ENCODE measurements around the gene GNA12. TPM values are rescaled to one million over a fixed set of nuclear protein-coding genes. Genes with fewer than 3 reads are reported as not detected.

Gene GNA12
- polyA plus RNA-seq, 1 donor, result 41.0 TPM

DNA sequence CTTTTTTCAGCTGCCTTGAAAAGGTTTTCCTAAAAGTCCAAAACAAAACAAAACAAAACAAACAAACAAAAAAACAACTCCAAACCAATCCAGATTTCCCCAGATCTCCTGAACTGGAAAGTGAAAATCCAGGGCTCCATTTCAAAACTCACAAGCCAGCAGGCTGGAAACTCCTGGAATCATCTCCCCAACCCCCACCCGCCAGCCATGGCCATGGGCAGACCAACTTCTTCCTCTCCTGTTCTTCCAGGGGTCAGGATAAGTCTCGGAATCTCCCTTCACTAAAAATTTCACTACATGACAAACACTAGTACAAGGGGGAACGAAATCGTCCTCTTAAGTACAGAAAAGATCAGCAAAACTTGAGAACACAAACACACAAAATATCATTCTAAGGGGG lies 40.4 kb downstream of the GNA12 start:
- DNase-seq, result no peak

DNA sequence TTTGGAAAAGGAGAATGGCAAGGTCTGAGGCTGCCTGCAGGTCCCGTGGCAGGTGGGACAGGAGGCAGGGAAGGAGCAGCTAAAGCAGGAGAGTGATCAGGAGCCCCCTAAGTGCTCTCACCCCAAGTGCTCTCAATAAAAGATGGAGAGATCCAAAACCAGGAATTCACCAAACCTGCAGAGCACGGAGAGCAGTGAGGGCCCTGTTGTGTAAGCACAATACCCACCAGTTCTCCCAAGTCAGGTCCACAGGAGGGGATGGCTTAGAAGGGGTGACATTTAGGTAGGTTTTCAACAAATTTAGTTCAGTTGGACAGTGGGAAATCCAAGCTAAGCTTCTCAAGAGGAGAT lies 40.8 kb downstream of the GNA12 start:
- no peak for DNase-seq

DNA sequence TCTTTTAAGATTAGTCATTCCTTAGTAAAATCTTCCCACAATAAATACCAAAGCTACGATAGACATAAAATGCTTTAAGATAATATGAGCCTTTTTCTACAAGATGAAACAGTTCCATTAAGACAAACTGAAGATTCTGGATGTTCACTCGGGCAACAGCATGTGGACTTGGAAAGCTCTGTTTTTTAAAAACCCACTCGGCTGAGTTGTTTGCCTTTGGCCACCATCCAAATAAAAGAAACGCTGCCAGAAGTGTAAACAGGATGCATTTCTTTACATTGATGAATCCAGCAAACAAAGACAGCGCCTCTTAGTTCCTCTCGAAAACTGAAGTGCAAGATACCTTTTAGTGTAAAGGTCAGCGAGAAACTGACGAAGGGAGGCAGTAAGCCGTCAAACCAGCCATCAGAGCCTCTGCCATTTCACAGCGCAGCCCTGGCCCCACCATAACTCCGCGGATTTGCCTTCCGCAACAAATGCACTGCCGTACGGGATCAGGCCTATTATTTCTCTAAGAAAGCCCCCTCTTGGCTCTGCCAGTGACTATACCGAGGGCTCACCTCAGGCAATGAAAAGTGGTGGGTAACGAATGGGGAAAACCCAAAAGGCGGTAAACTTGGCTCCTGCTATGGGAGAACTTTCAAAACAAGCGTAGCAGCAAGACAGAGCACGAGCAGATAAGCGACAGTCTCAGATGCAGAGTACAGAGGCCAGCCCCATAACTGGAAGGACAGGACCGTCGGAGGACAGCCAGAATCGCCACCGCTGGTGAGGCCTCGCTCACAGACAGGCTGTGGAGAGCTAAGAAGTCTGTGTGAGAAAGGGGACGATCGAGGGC lies 41.4 kb downstream of the GNA12 start:
- DNase-seq, result no peak

DNA sequence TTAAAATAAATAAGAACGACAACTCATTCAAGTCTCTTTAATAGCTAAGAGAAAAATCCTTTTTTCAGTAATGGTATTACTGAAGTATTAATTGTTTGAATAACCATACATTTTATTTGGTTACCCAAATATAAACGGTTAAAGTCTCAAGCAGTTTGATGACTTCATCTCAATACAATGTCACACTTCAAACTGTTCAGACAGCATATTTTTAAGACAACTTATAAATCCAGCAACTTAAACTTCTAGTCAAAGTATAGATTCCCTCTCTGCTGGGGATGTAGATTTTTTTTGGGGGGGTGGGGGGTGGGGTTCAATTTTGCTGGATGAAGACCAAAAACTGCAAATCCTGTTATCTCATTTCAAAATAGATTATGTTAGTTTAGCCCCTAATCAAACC lies 42.0 kb downstream of the GNA12 start:
- no peak for DNase-seq

DNA sequence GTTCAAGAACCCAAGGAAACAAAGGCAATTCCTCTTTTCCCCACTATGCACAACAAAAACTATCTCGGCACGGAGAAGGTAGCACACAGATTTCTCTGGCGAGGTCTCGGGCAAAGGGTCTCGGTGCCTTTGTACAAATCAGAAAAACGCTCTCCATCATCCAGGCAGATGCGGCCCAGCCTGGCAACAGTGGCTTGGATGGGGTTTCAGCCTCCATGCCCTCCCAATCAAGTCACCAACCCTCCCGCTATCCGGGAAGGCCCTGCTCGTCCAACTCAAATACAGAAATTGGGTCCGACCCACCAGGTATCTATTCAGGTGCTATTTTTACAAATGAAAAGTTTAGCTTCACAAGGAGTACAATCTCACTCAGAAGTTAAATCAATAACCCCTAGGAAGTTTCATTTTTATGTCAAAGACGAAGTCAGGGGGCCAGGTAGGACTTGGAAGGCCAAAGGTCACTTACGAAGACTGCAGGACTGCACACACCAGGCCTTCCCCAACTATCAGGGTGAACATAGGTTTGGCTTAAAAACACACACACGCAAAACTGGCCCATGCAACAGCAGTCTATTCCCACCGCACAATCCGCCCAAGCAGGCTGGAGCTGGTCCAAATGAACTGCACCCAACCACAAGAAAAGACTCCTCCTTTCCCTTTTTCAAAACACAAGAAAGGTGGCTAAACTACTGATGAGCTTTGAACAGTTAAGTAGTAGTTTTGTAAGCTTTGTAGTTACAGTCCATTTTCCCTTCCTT lies 43.0 kb downstream of the GNA12 start:
- no peak for DNase-seq

DNA sequence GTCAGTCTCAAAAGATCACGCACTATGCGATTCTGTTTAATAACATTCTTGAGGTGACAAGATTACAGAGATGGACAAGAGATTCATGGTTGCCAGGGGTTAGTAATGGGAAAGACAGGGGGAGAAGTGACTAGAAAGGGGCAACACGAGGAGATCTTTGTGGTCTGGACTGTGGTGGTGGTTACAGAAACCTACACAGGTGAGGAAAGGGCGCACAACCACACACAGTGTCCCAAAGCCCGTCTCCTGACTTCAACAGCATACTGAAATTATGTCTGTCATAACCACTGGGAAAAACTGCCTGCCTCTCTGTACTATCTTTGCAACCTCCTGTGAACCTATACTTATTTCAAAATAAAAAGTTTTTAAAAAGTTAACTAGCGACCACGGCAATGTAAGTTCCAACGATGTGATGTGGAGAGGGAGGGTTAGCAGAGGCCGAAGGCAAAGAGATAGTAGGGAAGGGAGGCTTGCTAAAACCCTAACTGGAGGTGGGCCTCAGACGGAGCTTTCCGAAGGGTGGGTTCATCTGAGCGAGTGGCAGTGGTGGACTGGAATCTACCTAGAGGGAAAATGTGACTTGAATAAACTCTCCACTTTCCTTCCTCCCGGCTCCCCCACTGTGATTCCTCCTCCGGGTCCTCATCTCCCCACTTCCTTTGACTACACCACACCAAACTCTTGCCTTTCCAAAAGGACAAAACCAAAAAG lies 43.7 kb downstream of the GNA12 start:
- no peak for DNase-seq

DNA sequence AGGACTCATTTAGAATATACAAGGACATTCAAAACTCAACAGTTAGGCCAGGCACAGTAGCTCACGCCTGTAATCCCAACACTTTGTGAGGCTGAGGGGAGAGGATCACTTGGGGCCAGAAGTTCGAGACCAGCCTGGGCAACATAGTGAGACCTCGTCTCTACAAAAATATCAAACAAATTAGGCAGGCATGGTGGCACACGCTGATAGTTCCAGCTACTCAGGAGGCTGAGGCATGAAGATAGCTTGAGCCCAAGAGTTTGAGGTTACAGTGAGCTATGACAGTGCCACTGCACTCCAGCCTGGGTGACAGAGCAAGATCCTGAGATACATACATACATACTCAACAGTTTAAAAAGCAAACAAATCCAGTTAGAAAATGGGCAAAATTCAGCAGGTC lies 44.9 kb downstream of the GNA12 start:
- DNase-seq, result no peak

DNA sequence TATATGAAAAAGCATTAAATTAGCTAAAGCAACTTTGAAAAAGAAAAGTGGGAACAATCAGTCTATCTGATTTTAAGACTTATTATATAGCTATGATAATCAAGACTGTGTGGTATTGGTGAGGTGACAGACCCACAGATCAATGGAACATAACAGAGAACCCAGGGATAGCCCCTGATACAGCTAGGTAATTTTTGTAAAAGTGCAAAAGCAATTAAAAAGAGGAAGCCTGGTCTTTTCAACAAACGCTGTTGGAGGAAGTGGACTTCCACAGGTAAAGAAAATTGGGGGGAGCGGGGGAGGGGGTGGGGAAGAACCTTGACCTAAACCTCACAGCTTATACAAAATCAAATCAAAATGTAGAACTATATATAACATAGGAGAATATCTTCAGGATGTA lies 45.4 kb downstream of the GNA12 start:
- no peak for DNase-seq

DNA sequence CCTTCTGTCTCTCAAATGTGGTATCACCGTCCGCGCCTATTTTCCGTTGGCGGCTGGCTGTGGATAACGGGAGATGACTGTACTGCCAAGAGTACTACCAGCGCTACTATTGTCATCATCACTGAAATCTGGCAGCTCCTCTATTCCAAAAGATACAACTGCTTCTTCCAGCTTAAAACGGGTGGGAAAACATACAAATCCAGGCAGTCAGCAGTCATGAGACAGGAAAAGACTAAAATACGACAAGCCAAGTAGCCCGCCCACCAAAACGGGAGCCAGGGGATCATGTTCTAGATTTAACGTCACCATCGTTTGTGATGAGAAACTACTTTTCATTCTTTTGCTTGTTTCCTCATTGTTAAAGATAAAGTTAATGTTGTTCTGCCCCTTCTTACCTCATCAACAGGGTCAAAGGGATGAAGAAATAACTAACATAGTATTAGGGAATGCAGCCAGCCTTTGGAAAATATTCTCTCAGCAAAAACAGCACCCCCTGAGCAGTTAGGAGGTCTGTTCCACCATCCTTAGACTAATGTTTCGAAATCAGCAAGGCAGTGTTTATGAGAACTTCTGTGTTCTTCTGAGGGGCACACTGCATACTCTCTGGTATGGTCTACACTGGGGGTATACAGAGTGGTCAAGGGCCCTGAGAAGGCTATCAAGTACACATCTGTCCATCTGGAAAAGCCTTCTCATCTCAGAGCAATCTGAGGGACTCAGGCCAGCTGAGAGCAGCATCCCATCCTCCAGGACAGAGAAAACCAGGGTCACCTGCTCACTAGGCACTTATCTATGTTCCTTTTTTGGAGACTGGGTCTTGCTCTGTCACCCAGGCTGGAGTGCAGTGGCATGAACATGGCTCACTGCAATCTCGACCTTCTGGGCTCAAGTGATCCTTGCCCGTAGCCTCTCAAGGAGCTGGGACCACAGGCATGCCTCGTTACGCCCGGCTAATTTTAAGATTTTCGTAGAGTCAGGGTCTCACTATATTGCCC lies 47.5 kb downstream of the GNA12 start:
- no peak for DNase-seq

DNA sequence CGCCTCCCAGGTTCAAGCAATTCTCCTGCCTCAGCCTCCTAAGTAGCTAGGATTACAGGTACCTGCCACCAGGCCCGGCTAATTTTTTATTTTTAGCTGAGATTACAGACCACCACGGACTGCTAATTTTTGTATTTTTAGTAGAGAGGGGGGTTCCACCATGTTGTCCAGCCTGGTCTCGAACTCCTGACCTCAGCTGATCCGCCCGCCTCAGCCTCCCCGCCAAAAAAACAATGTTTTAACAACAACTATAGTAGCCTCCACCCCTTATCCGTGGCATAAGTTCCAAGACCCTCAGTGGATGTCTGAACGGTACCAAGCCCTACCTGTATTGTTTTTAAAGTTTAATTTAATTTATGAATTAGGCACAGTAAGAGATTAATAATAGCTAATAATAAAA lies 48.2 kb downstream of the GNA12 start:
- no peak for DNase-seq

DNA sequence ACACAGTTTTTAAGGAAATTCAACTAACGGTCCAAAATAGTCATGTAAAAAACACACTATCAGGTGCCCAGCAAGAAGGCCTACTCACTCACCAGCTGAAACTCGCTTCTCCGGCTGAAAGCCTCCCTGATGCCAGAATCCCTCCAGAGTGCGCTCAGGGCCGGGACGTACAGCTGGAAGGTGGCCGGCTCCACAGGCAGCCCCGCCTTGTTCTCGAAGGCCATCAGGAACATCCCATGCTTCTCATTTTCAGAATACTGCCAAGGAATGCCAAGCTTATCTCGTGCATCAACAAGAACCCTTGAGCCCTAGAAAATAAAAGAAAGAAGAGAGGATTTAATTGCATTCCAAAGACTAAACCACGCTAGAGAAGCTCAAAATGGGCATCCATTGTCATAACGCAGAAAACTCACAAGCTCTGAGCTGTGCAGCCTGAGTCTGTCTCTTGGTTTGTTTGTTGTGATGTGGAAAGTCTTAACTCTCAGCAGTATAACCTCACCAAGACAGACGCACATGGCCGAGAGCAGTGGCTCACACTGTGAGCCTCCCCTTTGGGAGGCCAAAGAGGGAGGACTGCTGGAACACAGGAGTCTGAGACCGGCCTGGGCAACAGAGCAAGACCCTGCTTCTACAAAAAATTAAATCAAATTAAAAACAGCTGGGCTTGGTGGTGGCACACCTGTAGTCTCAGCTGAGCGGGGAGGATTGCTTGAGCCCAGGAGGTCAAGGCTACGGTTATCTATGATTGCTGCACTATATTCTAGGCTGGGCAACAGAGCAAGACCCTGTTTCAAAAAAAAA lies 49.1 kb downstream of the GNA12 start:
- no peak for DNase-seq

DNA sequence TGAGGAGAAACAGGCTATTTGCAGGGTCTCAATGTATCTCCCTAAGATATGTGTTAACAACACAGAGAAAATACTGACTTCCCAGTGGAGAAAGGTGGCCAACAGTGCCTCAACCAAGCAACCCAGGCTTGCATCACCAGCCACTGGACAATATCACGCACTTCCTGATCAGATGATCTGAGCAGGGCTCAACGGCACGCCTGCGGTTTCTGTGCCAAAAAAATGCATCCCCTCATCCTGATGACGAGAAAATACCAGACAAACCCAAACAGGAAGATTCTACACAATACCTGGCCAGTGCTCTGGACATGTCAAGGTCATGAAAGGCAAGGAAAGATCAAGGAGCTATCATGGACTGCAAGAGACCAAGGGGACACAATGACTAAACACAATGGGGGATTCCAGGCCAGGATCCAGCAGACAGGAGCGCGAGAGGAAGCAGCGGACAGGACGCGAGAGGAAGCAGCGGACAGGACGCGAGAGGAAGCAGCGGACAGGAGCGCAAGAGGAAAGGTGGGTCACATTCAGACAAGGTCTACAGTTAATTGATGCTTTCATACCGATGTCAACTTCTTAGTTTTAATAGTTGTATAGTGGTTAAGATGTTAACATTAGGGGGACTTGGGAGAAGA lies 51.1 kb downstream of the GNA12 start:
- no peak for DNase-seq

DNA sequence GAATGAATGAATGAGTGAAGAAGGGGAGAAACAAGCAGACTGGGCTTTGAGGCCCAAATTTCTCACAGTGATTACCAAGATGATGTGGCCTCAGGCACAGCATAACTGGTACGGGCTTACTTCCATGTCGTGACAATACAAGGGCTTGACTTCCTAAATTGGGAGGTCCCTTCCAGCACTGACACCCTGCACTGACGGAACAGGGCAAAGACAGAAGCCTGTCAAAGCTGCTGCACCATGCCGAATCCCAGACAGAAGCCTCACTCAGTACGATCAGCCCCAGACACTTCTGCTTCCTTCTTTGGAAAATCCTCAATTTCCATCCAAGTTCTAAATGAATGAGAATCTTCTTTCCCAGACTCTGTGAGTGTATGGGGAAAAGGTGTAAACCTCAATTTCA lies 51.9 kb downstream of the GNA12 start:
- DNase-seq, result no peak

DNA sequence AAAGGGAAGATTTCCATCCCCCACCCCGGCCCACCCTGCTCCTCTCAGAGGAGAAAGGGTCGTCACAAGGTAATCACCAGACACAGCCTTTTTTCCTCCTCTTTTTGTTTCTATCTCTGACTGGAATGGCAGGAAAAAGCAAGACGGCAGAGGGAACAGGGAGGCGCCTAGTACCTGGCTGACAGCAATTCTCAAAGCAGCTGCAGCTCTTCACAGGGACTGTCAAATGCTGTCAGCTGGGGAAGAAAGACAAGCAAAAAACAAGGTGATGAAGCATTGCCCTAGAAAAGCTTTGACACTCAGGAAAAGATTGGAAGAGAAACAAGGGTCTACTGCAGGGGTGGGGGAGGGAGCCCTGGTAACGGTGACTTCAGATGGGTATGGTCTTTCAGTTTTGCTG lies 52.7 kb downstream of the GNA12 start:
- DNase-seq, result no peak

DNA sequence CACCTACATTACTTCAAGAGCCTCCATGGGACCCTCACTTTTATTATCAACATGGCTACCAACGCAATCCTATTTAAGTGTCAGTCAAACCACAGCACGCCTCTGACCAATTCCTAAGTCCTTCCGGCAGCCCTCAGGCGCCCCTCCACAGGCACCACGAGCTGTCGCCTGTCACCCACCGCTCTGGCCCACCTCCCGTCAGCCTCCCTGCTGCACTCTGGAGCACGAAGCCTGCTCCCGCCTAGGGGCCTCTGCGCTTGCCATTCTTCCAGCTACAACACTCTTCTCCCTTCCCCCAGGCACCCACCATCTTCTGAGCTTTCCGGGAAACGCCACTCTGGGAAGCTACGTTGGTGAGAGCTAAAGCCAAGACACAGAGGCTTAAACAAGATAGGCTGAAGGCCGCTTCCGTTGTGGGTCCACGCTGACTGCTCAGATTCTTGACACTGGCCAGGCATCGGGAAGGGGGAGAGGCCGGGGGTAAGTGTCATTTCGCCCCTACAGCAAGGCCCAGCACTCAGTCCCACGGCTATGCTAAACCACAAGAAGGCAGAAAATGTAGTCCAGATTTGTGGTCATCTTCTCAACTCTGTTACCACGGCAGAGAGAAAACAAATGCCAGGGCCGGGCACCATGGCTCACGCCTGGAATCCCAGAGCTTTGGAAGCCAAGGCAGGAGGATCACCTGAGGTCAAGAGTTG lies 56.7 kb downstream of the GNA12 start:
- DNase-seq, result no peak

DNA sequence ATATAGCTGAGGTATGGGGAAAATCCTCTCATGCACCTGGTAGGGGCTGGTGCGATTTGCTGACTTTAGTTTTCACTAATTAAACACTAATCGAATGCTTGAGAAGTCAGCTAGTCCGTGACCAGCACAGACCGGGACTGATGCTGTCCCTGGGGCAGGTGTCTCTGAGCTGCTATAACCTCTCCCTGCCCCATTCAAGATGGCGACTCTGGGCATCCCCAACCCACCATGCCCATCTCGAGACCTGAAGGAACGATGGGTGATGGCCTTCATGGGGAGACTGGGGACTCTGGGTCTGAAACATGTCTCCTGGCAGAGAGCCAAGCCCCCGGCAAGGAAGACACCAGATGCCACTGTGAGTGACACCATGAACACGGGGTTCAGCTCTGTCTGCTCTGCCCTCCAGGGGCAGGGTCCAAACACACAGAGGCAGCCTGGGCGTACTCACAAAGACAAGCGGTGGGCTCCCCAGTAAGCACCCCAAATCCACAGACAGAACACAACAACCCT lies 57.4 kb downstream of the GNA12 start:
- no peak for DNase-seq

DNA sequence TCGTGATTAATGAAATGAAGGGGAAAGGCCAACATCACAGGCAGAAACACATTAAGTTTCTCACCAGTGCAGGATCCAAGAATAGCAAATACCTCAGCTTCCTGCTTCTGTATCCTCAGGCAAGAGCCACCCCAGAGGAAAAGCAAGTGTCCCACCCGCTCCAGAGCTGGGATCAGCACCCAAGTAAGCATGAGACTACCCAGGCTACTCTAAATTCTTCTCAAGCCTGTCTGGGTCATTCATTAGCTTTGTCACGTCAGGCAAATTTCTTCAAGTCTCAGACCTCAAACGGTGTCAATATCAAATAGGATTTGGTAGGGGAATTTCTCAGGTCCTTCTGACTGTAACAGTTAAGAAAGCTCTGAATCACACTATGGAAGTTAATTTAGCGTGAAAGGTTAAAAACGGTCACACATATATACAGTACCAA lies 59.0 kb downstream of the GNA12 start:
- no peak for DNase-seq

DNA sequence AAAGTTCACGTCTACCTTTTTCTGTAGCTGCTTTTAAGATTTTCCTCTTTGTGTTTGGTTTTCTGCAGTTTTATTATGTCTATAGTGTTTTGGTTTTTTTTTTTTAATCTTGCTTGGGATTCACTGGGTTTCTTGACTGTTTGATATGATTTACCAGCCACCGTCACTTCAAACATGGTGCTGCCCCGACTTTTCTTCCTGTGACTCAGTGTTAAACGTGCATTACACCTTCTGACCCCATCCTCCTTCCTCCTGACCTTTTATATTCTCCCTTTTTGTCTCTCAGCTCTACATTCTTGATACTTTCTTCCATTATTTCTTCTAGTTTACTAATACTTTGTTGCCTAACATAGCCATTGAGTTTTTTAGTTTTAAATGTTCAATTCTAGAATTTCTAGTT lies 61.5 kb downstream of the GNA12 start:
- no peak for DNase-seq

DNA sequence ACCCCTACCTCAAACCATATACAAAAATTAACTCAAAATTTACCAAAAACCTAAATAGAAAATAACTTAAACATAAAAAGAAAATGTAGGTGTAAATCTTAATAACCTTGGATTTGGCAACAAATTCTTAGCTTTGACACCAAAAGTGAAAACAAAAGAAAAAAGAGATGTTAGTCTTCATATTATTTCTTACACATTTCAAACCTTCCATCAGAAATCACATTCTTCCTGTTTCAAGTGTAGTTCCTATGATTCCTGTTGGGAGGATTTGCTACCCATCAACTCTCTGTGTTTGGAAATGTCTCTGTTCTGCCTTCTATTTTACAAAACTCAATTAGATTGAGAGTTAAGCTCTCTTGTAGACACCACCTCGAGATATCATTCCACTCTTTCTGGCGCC lies 62.0 kb downstream of the GNA12 start:
- no peak for DNase-seq

DNA sequence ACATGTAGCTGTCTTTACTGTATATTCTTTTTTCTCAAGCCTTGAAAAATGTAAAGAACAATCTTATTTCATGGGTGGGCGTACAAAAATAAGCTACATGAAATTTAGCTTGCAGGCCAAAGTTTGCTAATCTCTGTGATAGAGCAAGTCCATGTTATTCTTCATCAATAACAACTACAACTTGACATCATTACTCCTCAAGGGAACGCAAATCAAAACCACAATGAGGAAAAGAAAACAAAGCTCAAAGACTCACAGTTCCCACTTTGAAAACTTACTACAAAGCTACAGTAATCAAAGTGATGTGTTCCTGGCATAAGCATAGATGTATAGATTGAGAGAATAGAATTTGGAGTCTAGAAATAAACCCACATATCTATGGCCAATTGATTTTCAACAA lies 62.5 kb downstream of the GNA12 start:
- DNase-seq, result no peak
